HepG2 (cell line): Measurements from ENCODE around the gene MTCL1.

ENCODE experiments used
- CTCF ChIP-seq: sonication (generic); formaldehyde crosslinking; IDR thresholded peaks from 2 replicates; pipeline ENCODE4 v1.5.0; 2020; ENCODE audit warnings: mild to moderate bottlenecking, missing genetic modification reagents, moderate library complexity
- EHMT2 ChIP-seq: fragments of 200-600 bp; sonication (generic); IDR thresholded peaks from 2 replicates; pipeline ENCODE4 v1.7.0; 2017; ENCODE audit warnings: antibody characterized with exemption, low read depth, low read length, borderline replicate concordance
- ELF4 ChIP-seq: sonication (generic); formaldehyde crosslinking; IDR thresholded peaks from 2 replicates; pipeline ENCODE4 v1.5.0; 2020; ENCODE audit warnings: missing genetic modification reagents, mild to moderate bottlenecking, moderate library complexity, borderline replicate concordance
- FOXJ3 ChIP-seq: sonication (generic); formaldehyde crosslinking; IDR thresholded peaks from 2 replicates; pipeline ENCODE4 v1.4.0; 2020; ENCODE audit warnings: missing genetic modification reagents, mild to moderate bottlenecking, borderline replicate concordance
- TBL1XR1 ChIP-seq: fragments of 150-350 bp; IDR thresholded peaks from 2 replicates; pipeline ENCODE4 v1.6.1; 2014; ENCODE audit warnings: borderline replicate concordance, low read length; ENCODE audit not compliant: partially characterized antibody
- ZBTB38 ChIP-seq: sonication (generic); formaldehyde crosslinking; IDR thresholded peaks from 2 replicates; pipeline ENCODE4 v1.5.1; 2020; ENCODE audit warnings: mild to moderate bottlenecking, missing genetic modification reagents
- ZFAT ChIP-seq: sonication (generic); formaldehyde crosslinking; conservative IDR thresholded peaks from 2 replicates; pipeline ENCODE4 v1.8.1; 2023; ENCODE audit warnings: missing genetic modification reagents, inconsistent platforms

DNA sequence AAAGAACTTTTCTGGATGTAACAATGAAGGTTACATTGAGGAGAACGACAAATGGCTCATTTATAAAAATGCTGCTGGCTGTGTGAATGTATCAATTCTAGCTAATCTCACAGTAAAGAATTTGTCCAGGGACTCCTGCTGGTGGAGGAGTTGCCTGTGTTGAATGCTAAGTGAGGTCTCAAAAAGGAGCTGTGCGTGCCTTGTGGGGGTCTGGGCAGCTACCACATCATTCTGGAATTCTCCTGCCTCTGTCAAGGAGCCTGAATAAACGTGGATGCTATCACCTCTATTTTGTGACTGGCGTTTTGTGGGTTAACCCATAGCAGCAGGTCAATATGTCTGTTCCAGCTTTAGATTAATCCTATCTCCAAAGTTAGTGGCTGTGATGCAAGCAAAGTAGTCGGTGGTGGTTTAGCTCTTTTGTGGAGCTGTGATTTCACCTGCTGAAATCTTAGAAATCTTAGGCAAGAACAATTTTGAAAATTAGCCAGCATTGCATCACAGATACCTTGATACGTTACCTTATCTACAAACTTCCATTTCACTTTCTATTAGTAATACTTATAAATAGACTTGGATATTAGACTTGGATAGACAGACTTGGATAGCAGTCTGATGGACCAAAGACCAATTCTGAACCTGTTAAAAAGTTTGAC is 96.8 kb downstream of the MTCL1 start:
- TF ChIP-seq FOXJ3: no peak
- no peak for TF ChIP-seq TBL1XR1
- no peak for TF ChIP-seq CTCF
- TF ChIP-seq ZBTB38: no peak
- TF ChIP-seq EHMT2: no peak
- TF ChIP-seq ELF4 (CRISPR knock-in tag): no peak
- TF ChIP-seq ZFAT (CRISPR knock-in tag): no peak
